Thyroid gland (tissue), 4 donors: Measurements from ENCODE around the gene MAPT. TPM values are rescaled to one million over a fixed set of nuclear protein-coding genes. Genes with fewer than 3 reads are reported as not detected.

ENCODE experiments used
- DNase-seq, 2 donors: peaks; one replicate each; pipeline ENCODE4 v3.0.0-alpha.2; 2019
- H3K27ac ChIP-seq, 3 donors: fragments of 200-600 bp; sonication (generic); 1 replicate in 2 of 3; 2 replicates in 1 of 3; pipeline ENCODE4 v1.5.1; 2016 to 2019; ENCODE audit warnings: mild to moderate bottlenecking in 1 of 3, moderate library complexity in 1 of 3
- H3K27me3 ChIP-seq: fragments of 200-600 bp; sonication (generic); one replicate; pipeline ENCODE4 v1.5.1; 2019
- H3K36me3 ChIP-seq, 2 donors: fragments of 200-600 bp; sonication (generic); one replicate each; pipeline ENCODE4 v1.5.1; 2016 to 2019
- H3K4me1 ChIP-seq, 2 donors: fragments of 200-600 bp; sonication (generic); one replicate each; pipeline ENCODE4 v1.5.1; 2017 to 2019
- H3K4me3 ChIP-seq, 3 donors: fragments of 200-600 bp; sonication (generic); replicated peaks in 1 of 3; 1 replicate in 2 of 3; 2 replicates in 1 of 3; pipeline ENCODE4 v1.5.1; 2016; ENCODE audit warnings: mild to moderate bottlenecking in 1 of 3
- H3K9me3 ChIP-seq: fragments of 200-600 bp; sonication (generic); one replicate; pipeline ENCODE4 v1.5.1; 2017
- CTCF ChIP-seq, 6 experiments: fragments of 200-600 bp in 3 of 6; fragments of 450-650 bp in 3 of 6; sonication (generic) in 3 of 6; IDR thresholded peaks; one replicate each; pipeline ENCODE4 v1.5.1; 2016 to 2019; ENCODE audit warnings: antibody characterized with exemption in 6 of 6, mild to moderate bottlenecking in 2 of 6, inconsistent platforms in 1 of 6, moderate library complexity in 1 of 6
- POLR2A ChIP-seq, 2 donors: fragments of 450-650 bp; IDR thresholded peaks; one replicate each; pipeline ENCODE4 v1.6.1; 2017; ENCODE audit warnings: antibody characterized with exemption in 2 of 2, mild to moderate bottlenecking in 2 of 2, moderate library complexity in 1 of 2
- WGBS, 2 donors: methylation state at CpG; one replicate each; pipeline ENCODE4 v1.1.5; 2017; 5-methylcytosine and 5-hydroxymethylcytosine counted together
- intact Hi-C: fragments of 100-400 bp; cut with DNase I; formaldehyde crosslinking; loops from one replicate; pipeline ENCODE4 v1.15.1; 2023
- total RNA-seq, 4 donors: library from RNA; depleted of rRNA; stranded (reverse); fragments of >200 nt; gene quantifications; one replicate each; pipeline ENCODE4 v1.2.3, GENCODE V29; 2016

The MAPT gene
- total RNA-seq, 4 donors from 2014 or later = 0.54 to 1.8 (median 0.92) TPM

- intact Hi-C loops = no loop called here
- no peaks in the 10 kb centered on the region for H3K36me3 ChIP-seq
- WGBS, 2 donors = 91 to 93% methylated on average over 5 of the region's 5 CpGs
Observed at GRCh38 chr17:45967378-45967777, 73.0 kb downstream of the MAPT start.

GRCh38 chr17:45968732-45969131 is 74.4 kb downstream of the MAPT start:
- TF ChIP-seq CTCF (IDR thresholded peaks at IDR 0.05) (no peak), POLR2A (IDR thresholded peaks at IDR 0.05) (no peak)
- H3K9me3 ChIP-seq = no peaks in the 10 kb centered on the region
- H3K4me1 ChIP-seq = no peaks in the 10 kb centered on the region
- no peaks in the 10 kb centered on the region for H3K36me3 ChIP-seq
- intact Hi-C loops = no loop called here
- H3K27ac ChIP-seq = no peak overlapping the region
- no peak for DNase-seq
- WGBS, 2 donors = 78 to 91% methylated on average over 2 of the region's 2 CpGs
- H3K4me3 ChIP-seq = no peak overlapping the region
- H3K27me3 ChIP-seq = no peaks in the 10 kb centered on the region

More at GRCh38 chr17:45967378-45967777, 73.0 kb downstream of the MAPT start:
- no peak for DNase-seq
- H3K27ac ChIP-seq = no peak overlapping the region
- no peak overlapping the region for H3K4me3 ChIP-seq
- no peaks in the 10 kb centered on the region for H3K4me1 ChIP-seq
- TF ChIP-seq POLR2A (IDR thresholded peaks at IDR 0.05) (no peak), CTCF (IDR thresholded peaks at IDR 0.05) (no peak)
- H3K27me3 ChIP-seq = no peaks in the 10 kb centered on the region
- no peaks in the 10 kb centered on the region for H3K9me3 ChIP-seq

GRCh38 chr17:45969726-45970125 is 75.4 kb downstream of the MAPT start:
- TF ChIP-seq CTCF (IDR thresholded peaks at IDR 0.05) (no peak), POLR2A (IDR thresholded peaks at IDR 0.05) (no peak)
- WGBS, 2 donors = 88% methylated on average over 2 of the region's 2 CpGs
- no peak overlapping the region for H3K4me3 ChIP-seq

GRCh38 chr17:45970659-45971058 is 76.3 kb downstream of the MAPT start:
- Histone ChIP-seq H3K27ac (no peak overlapping the region), H3K4me1 (no peaks in the 10 kb centered on the region), H3K9me3 (no peaks in the 10 kb centered on the region), H3K27me3 (no peaks in the 10 kb centered on the region), H3K36me3 (no peaks in the 10 kb centered on the region), H3K4me3 (no peak overlapping the region)
- no peak for DNase-seq
- WGBS, 2 donors = 89 to 98% methylated on average over 3 of the region's 3 CpGs
- intact Hi-C loops = no loop called here
- TF ChIP-seq POLR2A (IDR thresholded peaks at IDR 0.05) = no peak

More at GRCh38 chr17:45969726-45970125, 75.4 kb downstream of the MAPT start:
- Histone ChIP-seq H3K27me3 (no peaks in the 10 kb centered on the region), H3K36me3 (no peaks in the 10 kb centered on the region), H3K27ac (no peak overlapping the region), H3K4me1 (no peaks in the 10 kb centered on the region), H3K9me3 (no peaks in the 10 kb centered on the region)
- intact Hi-C loops = no loop called here
- no peak for DNase-seq

GRCh38 chr17:45971698-45972141 is 77.4 kb downstream of the MAPT start:
- H3K36me3 ChIP-seq = no peaks in the 10 kb centered on the region
- H3K9me3 ChIP-seq = no peaks in the 10 kb centered on the region
- WGBS, 2 donors = 45 to 69% methylated on average over 6 to 11 of the region's 14 CpGs
- TF ChIP-seq POLR2A (IDR thresholded peaks at IDR 0.05) = no peak
- TF ChIP-seq CTCF (IDR thresholded peaks at IDR 0.05) = no peak
- no peak for DNase-seq
- H3K27ac ChIP-seq = no peak overlapping the region
- H3K4me1 ChIP-seq = no peaks in the 10 kb centered on the region
- H3K27me3 ChIP-seq = no peaks in the 10 kb centered on the region
- intact Hi-C loops = no loop called here
- no peak overlapping the region for H3K4me3 ChIP-seq

- intact Hi-C loops = no loop called here
- no peak overlapping the region for H3K27ac ChIP-seq
- TF ChIP-seq POLR2A (IDR thresholded peaks at IDR 0.05) (no peak), CTCF (IDR thresholded peaks at IDR 0.05) (no peak)
- no peak for DNase-seq
- no peaks in the 10 kb centered on the region for H3K9me3 ChIP-seq
- H3K4me3 ChIP-seq = no peak overlapping the region
- H3K27me3 ChIP-seq = no peaks in the 10 kb centered on the region
- 85 to 93% methylated on average over 3 of the region's 3 CpGs for WGBS, 2 donors
- H3K4me1 ChIP-seq = no peaks in the 10 kb centered on the region
- no peaks in the 10 kb centered on the region for H3K36me3 ChIP-seq
Observed at GRCh38 chr17:45972531-45972930, 78.2 kb downstream of the MAPT start.
